ENCODE results near the gene TACR1.

TACR1 gene

GRCh38 chr2:75077909-75078308 is 121.4 kb downstream of the TACR1 start:
- no peak for TF ChIP-seq CTCF (IDR thresholded peaks at IDR 0.05)
- no peak overlapping the region for H3K27ac ChIP-seq

DNA sequence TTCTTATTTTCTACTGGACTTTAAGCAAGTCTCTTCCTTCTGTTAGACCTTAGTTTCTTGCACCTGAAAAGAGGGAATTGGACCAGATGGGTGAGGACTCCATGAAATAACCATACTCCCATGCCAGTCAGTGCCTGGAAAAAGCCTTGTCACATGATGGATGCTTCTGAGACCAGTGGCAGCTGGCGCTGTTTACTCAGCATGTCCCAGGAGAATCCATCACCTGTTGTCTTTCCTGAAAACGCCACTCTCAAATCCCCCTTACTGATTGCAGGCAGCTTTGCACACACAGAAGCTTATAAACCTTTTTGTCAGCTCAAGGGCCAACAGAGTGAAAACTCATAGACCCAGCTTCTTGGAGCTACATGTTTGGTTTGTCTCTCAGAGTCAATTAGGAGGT is 123.2 kb downstream of the TACR1 start:
- H3K4me2 ChIP-seq (ENCODE audit: low read length): no peak overlapping the region
- no peaks in the 10 kb centered on the region for H3K79me2 ChIP-seq
- no peaks in the 10 kb centered on the region for H3K4me1 ChIP-seq
- H3K9me3 ChIP-seq (ENCODE audit: control insufficient read depth, low read length): no peaks in the 10 kb centered on the region
- H2AFZ ChIP-seq: no peak overlapping the region
- H3K36me3 ChIP-seq (ENCODE audit: control insufficient read depth, insufficient read depth, low read length): no peaks in the 10 kb centered on the region
- H3K4me3 ChIP-seq (ENCODE audit: low read depth, low read length): no peak overlapping the region
- no peak overlapping the region for H3K9ac ChIP-seq
- no peaks in the 10 kb centered on the region for H3K27me3 ChIP-seq (ENCODE audit: control insufficient read depth, insufficient read depth, low read length)
- no peak overlapping the region for H3K27ac ChIP-seq
- no peak for TF ChIP-seq CTCF (IDR thresholded peaks at IDR 0.05)

More at GRCh38 chr2:75077909-75078308, 121.4 kb downstream of the TACR1 start:
- no peaks in the 10 kb centered on the region for H3K9me3 ChIP-seq (ENCODE audit: control insufficient read depth, low read length)
- no peak overlapping the region for H3K9ac ChIP-seq
- no peaks in the 10 kb centered on the region for H3K27me3 ChIP-seq (ENCODE audit: control insufficient read depth, insufficient read depth, low read length)
- H3K4me3 ChIP-seq (ENCODE audit: low read depth, low read length): no peak overlapping the region
- no peaks in the 10 kb centered on the region for H3K4me1 ChIP-seq
- no peaks in the 10 kb centered on the region for H3K36me3 ChIP-seq (ENCODE audit: control insufficient read depth, insufficient read depth, low read length)
- H3K79me2 ChIP-seq: no peaks in the 10 kb centered on the region
- H2AFZ ChIP-seq: no peak overlapping the region
- H3K4me2 ChIP-seq (ENCODE audit: low read length): no peak overlapping the region

DNA sequence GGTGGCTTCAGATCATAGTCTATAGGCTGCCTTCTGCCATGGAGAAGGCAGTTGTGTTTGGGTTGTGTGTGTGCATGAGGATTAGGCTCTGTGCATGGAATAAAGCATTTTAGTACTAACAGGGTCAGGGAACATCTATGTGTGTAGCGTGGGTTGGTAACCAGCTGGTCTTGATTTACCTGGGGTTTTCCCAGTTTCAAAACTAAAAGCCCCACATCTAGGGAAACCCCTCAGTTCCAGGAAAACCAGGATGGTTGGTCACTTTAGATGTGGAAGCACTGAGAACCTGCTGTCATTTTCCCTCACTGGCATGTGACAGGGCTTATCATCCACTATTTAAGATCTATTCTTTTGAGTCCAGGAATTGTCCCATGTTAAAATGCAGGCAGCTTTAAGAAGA is 124.6 kb downstream of the TACR1 start:
- Histone ChIP-seq H3K9ac (no peak overlapping the region), H3K27ac (no peak overlapping the region), H3K9me3 (ENCODE audit: control insufficient read depth, low read length) (no peaks in the 10 kb centered on the region), H2AFZ (no peak overlapping the region), H3K36me3 (ENCODE audit: control insufficient read depth, insufficient read depth, low read length) (no peaks in the 10 kb centered on the region), H3K79me2 (no peaks in the 10 kb centered on the region), H3K4me3 (ENCODE audit: low read depth, low read length) (no peak overlapping the region), H3K4me2 (ENCODE audit: low read length) (no peak overlapping the region), H3K27me3 (ENCODE audit: control insufficient read depth, insufficient read depth, low read length) (no peaks in the 10 kb centered on the region), H3K4me1 (no peaks in the 10 kb centered on the region)
- TF ChIP-seq CTCF (IDR thresholded peaks at IDR 0.05): no peak

GRCh38 chr2:75074228-75074627 is 125.1 kb downstream of the TACR1 start:
- TF ChIP-seq CTCF (IDR thresholded peaks at IDR 0.05): no peak
- H3K36me3 ChIP-seq (ENCODE audit: control insufficient read depth, insufficient read depth, low read length): no peaks in the 10 kb centered on the region
- H3K4me2 ChIP-seq (ENCODE audit: low read length): no peak overlapping the region
- no peak overlapping the region for H3K9ac ChIP-seq
- H3K27me3 ChIP-seq (ENCODE audit: control insufficient read depth, insufficient read depth, low read length): no peaks in the 10 kb centered on the region
- no peak overlapping the region for H3K27ac ChIP-seq
- H3K4me1 ChIP-seq: no peaks in the 10 kb centered on the region
- no peak overlapping the region for H2AFZ ChIP-seq
- H3K79me2 ChIP-seq: no peaks in the 10 kb centered on the region
- H3K9me3 ChIP-seq (ENCODE audit: control insufficient read depth, low read length): no peaks in the 10 kb centered on the region
- H3K4me3 ChIP-seq (ENCODE audit: low read depth, low read length): no peak overlapping the region

DNA sequence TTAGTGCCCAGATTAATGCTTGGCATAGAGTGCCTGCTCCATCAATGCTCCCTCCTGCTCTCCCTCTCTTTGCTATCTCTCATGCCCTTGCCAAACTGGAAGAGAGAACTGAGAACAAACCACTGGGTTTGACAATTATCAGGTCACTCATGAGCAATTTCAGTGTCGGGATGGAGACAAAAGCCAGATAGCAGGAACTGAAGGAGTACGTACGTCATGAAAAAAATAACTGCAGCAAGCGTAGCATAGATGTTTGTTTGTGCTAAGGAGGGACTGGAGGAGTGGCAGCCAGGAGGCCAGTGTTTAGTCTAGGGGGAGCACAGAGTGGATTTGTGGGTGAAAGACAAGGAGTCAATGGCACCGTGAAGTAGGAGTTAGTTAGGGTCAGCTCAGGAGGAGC is 127.6 kb downstream of the TACR1 start:
- H3K79me2 ChIP-seq: no peaks in the 10 kb centered on the region
- H3K4me1 ChIP-seq: no peaks in the 10 kb centered on the region
- no peak overlapping the region for H3K9ac ChIP-seq
- H2AFZ ChIP-seq: no peak overlapping the region
- no peak overlapping the region for H3K4me2 ChIP-seq (ENCODE audit: low read length)
- no peaks in the 10 kb centered on the region for H3K9me3 ChIP-seq (ENCODE audit: control insufficient read depth, low read length)
- H3K36me3 ChIP-seq (ENCODE audit: control insufficient read depth, insufficient read depth, low read length): no peaks in the 10 kb centered on the region
- no peak overlapping the region for H3K27ac ChIP-seq
- H3K4me3 ChIP-seq (ENCODE audit: low read depth, low read length): no peak overlapping the region
- no peak for TF ChIP-seq CTCF (IDR thresholded peaks at IDR 0.05)
- H3K27me3 ChIP-seq (ENCODE audit: control insufficient read depth, insufficient read depth, low read length): no peaks in the 10 kb centered on the region

All from parathyroid adenoma (tissue), 2 donors.